GM19043 (cell line): Measurements from ENCODE around the gene LRPPRC.

Source experiments
- ATAC-seq: cut with Tn5 transposase; IDR thresholded peaks from one replicate; pipeline ENCODE4 v1.9.1; 2021; ENCODE audit warnings: low read depth; ENCODE audit not compliant: unreplicated experiment

Gene LRPPRC

DNA sequence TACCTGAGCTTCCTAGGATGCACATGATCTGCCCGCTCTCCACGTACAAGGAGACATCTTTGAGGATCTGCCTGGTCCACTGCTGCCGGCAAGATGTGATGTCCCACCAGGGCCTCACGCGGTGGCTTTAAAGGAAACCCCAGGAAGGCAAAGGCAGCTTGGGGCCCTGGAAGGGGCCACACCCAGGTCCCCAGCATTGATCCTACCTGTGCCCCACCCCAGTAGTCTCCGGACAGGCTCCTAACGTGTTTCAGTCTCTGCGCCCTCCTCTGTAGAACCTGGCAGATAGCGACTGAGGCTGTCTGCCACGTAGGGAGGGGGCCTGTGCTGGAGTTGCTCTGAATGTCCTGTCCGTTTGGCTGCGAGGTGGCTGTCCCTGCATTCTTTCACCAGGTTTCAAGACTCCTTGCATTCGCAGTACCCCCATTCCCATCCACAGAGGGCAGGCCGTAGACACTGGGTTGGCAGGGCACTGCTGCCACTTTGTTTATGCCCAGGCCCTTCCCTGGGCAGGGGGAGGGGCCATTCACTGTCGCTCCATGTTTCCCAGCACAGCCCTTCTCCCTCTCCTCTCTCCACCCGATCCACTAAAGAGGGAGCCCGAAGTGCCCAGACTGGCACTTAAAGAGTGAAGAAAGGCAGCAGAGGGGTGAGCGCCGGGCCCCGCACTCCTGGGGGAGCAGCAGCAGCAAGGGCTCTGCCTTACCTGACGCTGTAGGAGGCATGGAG is 157.8 kb downstream of the LRPPRC start:
- no peak for ATAC-seq

DNA sequence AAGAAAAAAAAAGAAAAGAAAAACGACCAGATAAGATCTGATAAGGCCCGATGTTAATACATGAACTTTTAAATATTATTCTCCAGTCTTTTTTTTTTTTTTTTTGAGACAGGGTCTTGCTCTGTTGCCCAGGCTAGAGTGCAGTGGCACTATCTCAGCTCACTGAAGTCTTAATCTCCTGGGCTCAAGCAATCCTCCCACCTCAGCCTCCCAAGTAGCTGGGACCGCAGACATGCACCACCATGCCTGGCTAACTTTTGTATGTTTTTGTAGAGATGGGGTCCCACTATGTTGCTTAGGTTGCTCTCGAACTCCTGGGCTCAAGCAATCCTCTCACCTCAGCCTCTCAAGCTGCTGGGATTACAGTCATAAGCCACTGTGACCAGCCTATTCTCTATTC is 158.8 kb downstream of the LRPPRC start:
- ATAC-seq: no peak
